BLaER1 (cell line): Measurements from ENCODE around the gene CUTC.

Experiments
- H3K27ac ChIP-seq: shearing (Covaris generic); formaldehyde crosslinking; 2 replicates; pipeline ENCODE4 v1.8.1; 2022
- H3K27me3 ChIP-seq: shearing (Covaris generic); formaldehyde crosslinking; 2 replicates; pipeline ENCODE4 v1.8.1; 2022
- H3K36me3 ChIP-seq: shearing (Covaris generic); formaldehyde crosslinking; 2 replicates; pipeline ENCODE4 v1.8.1; 2022
- H3K4me1 ChIP-seq: shearing (Covaris generic); formaldehyde crosslinking; 2 replicates; pipeline ENCODE4 v1.8.1; 2022
- H3K4me2 ChIP-seq: shearing (Covaris generic); formaldehyde crosslinking; 2 replicates; pipeline ENCODE4 v1.8.1; 2022
- H3K4me3 ChIP-seq: shearing (Covaris generic); formaldehyde crosslinking; 2 replicates; pipeline ENCODE4 v1.8.1; 2022
- H3K9ac ChIP-seq: shearing (Covaris generic); formaldehyde crosslinking; 2 replicates; pipeline ENCODE4 v1.8.1; 2022
- H3K9me3 ChIP-seq: shearing (Covaris generic); formaldehyde crosslinking; 2 replicates; pipeline ENCODE4 v1.8.1; 2022
- H4K20me1 ChIP-seq: shearing (Covaris generic); formaldehyde crosslinking; 2 replicates; pipeline ENCODE4 v1.8.1; 2022
- Cebpa-rat ChIP-seq: shearing (Covaris generic); IDR thresholded peaks from 2 replicates; pipeline ENCODE4 v1.8.1; 2022

Gene CUTC

DNA sequence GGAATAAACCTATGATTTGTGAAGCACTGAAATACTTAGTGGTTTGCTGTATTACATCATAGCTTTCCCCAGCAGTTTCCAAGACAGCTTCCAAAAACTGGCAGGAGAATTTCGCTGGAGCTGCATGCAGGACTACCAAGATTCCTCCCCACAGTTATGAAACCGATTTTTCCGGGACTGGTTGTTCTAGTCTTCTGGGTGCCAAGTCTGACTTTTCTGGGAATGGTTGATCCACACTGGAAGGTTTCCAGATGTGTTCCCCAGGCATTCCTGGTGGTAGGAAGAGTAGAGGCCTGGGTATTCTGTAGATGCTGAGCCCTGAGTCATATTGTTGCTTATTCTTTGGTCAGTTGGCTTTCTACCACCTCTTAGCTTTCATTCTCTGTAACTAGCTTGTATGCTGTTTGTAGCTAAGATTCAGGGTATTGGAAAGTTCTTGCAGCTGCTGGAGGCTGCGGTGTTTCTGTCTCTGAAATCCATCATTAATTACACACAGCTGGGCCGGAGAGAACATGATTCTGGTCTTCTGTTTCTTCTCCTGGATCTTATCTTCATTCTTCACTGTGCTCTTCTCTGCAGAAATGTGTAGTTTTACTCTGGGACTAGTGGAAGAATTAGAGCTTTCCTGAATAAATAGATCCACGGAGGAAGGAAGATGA, 56.7 kb downstream of the CUTC start:
- Histone ChIP-seq H3K36me3 (no peaks in the 10 kb centered on the region), H3K4me2 (no peak overlapping the region), H3K9ac (no peak overlapping the region), H4K20me1 (no peaks in the 10 kb centered on the region), H3K9me3 (no peaks in the 10 kb centered on the region), H3K27ac (no peak overlapping the region), H3K4me1 (no peaks in the 10 kb centered on the region), H3K4me3 (no peak overlapping the region), H3K27me3 (no peaks in the 10 kb centered on the region)
- no peak for TF ChIP-seq Cebpa-rat

DNA sequence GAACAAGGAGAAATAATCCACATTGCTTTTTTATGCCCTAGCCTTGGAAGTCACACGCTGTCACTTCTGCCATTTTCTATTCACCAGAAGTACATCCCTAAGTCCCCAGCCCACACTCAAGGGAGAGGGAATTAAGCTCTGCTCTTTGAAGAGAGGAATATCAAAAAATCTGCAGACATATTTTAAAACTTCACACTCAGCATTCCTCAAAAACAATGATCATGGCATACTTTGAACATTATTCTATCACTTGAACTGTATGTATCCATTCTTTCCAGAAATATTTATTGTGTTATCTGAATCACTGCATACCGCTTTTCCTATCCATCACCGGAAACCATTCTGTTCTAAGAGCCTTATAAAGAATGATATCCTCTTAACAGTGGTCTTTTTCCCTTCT, 59.8 kb downstream of the CUTC start:
- H3K4me1 ChIP-seq = no peaks in the 10 kb centered on the region
- no peaks in the 10 kb centered on the region for H3K9me3 ChIP-seq
- H3K4me2 ChIP-seq = no peak overlapping the region
- no peak overlapping the region for H3K4me3 ChIP-seq
- H4K20me1 ChIP-seq = no peaks in the 10 kb centered on the region
- H3K27me3 ChIP-seq = no peaks in the 10 kb centered on the region
- H3K36me3 ChIP-seq = no peaks in the 10 kb centered on the region
- TF ChIP-seq Cebpa-rat = no peak
- H3K27ac ChIP-seq = no peak overlapping the region
- no peak overlapping the region for H3K9ac ChIP-seq

DNA sequence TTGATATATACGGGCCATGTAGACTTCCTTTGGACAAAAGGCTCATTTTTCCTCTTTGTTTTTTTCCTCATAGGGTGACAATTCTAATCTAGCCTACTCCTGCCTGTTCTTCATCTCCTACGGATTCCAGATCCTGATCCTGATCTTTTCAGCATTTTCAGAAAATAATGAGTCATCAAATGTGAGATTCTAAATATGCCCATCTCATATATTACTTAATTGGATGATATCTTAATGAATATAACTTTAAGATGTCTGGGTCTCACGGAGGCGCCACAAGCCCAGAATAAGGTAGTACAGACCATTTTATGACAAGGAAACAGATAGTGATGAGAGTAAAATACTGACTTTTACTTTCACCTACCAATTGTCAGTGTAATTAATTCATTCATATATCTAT, 61.8 kb downstream of the CUTC start:
- Histone ChIP-seq H3K4me3 (no peak overlapping the region), H3K9me3 (no peaks in the 10 kb centered on the region), H3K4me2 (no peak overlapping the region), H3K9ac (no peak overlapping the region), H3K27me3 (no peaks in the 10 kb centered on the region), H3K36me3 (no peaks in the 10 kb centered on the region), H4K20me1 (no peaks in the 10 kb centered on the region), H3K4me1 (no peaks in the 10 kb centered on the region), H3K27ac (no peak overlapping the region)
- TF ChIP-seq Cebpa-rat = no peak

DNA sequence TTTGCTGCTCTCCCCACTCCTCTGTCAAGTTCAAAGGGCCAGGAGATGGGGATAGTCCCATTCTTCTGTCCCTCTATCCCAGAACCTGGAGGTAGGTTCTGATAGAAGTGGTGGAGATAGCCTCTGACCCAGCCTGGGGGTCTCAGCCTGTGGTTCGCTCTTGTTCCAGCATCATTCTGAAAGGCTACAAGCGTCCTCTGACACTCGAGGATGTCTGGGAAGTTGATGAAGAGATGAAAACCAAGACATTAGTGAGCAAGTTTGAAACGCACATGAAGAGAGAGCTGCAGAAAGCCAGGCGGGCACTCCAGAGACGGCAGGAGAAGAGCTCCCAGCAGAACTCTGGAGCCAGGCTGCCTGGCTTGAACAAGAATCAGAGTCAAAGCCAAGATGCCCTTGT, 64.9 kb downstream of the CUTC start:
- TF ChIP-seq Cebpa-rat = no peak
- Histone ChIP-seq H3K4me2 (no peak overlapping the region), H3K27me3 (no peaks in the 10 kb centered on the region), H3K9me3 (no peaks in the 10 kb centered on the region), H3K27ac (no peak overlapping the region), H3K36me3 (no peaks in the 10 kb centered on the region), H3K9ac (no peak overlapping the region), H3K4me3 (no peak overlapping the region), H4K20me1 (no peaks in the 10 kb centered on the region), H3K4me1 (peaks cover 11% of the 10 kb centered on the region)

GRCh38 chr10:99798031-99798430, 66.0 kb downstream of the CUTC start:
- H4K20me1 ChIP-seq = no peaks in the 10 kb centered on the region
- no peak overlapping the region for H3K9ac ChIP-seq
- no peak overlapping the region for H3K4me2 ChIP-seq
- no peaks in the 10 kb centered on the region for H3K27me3 ChIP-seq
- peaks cover 11% of the 10 kb centered on the region for H3K4me1 ChIP-seq
- H3K9me3 ChIP-seq = no peaks in the 10 kb centered on the region
- TF ChIP-seq Cebpa-rat = no peak
- no peak overlapping the region for H3K4me3 ChIP-seq
- no peak overlapping the region for H3K27ac ChIP-seq
- no peaks in the 10 kb centered on the region for H3K36me3 ChIP-seq

GRCh38 chr10:99798920-99799319, 66.9 kb downstream of the CUTC start:
- H3K4me2 ChIP-seq = no peak overlapping the region
- no peaks in the 10 kb centered on the region for H4K20me1 ChIP-seq
- TF ChIP-seq Cebpa-rat = no peak
- no peaks in the 10 kb centered on the region for H3K27me3 ChIP-seq
- no peak overlapping the region for H3K9ac ChIP-seq
- H3K36me3 ChIP-seq = no peaks in the 10 kb centered on the region
- peaks cover 11% of the 10 kb centered on the region for H3K4me1 ChIP-seq
- no peak overlapping the region for H3K4me3 ChIP-seq
- no peak overlapping the region for H3K27ac ChIP-seq
- H3K9me3 ChIP-seq = no peaks in the 10 kb centered on the region

- Histone ChIP-seq H3K27ac (no peak overlapping the region), H3K9ac (no peak overlapping the region), H3K27me3 (no peaks in the 10 kb centered on the region), H3K4me2 (no peak overlapping the region), H4K20me1 (no peaks in the 10 kb centered on the region), H3K36me3 (no peaks in the 10 kb centered on the region), H3K4me1 (peaks cover 11% of the 10 kb centered on the region), H3K9me3 (no peaks in the 10 kb centered on the region), H3K4me3 (no peak overlapping the region)
- no peak for TF ChIP-seq Cebpa-rat
Observed at GRCh38 chr10:99799613-99800012, 67.6 kb downstream of the CUTC start.

DNA sequence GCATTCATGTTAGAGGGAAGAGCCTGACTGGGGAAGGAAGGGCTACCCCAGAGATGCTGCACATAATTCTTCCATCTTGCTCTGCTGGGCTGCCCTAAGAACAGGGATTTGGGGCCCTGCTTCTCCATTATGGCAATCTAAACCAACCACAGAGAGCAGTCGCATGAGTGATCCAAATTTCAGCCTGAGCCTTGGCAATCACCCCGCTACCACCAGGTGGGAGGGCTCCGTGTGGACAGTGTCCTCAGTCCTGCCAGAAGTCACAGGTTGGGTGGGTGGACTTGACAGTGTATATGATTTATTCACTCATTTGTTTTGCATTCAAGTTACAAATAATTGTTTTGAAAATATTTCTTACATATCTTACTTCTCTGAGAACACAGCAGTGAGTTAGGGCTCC, 72.4 kb downstream of the CUTC start:
- Histone ChIP-seq H3K4me1 (peaks cover 11% of the 10 kb centered on the region), H4K20me1 (no peaks in the 10 kb centered on the region)

GRCh38 chr10:99805190-99805589, 73.2 kb downstream of the CUTC start:
- H3K9ac ChIP-seq = no peak overlapping the region
- H3K4me2 ChIP-seq = no peak overlapping the region
- no peaks in the 10 kb centered on the region for H4K20me1 ChIP-seq
- no peaks in the 10 kb centered on the region for H3K27me3 ChIP-seq
- peaks cover 10% of the 10 kb centered on the region for H3K4me1 ChIP-seq
- no peaks in the 10 kb centered on the region for H3K9me3 ChIP-seq
- no peak overlapping the region for H3K27ac ChIP-seq
- H3K4me3 ChIP-seq = no peak overlapping the region
- TF ChIP-seq Cebpa-rat = no peak
- no peaks in the 10 kb centered on the region for H3K36me3 ChIP-seq

More for the DNA sequence above, 72.4 kb downstream of the CUTC start:
- no peak overlapping the region for H3K9ac ChIP-seq
- no peak overlapping the region for H3K27ac ChIP-seq
- no peak overlapping the region for H3K4me3 ChIP-seq
- no peak for TF ChIP-seq Cebpa-rat
- H3K4me2 ChIP-seq = no peak overlapping the region
- H3K36me3 ChIP-seq = no peaks in the 10 kb centered on the region
- no peaks in the 10 kb centered on the region for H3K27me3 ChIP-seq
- H3K9me3 ChIP-seq = no peaks in the 10 kb centered on the region
